Hepatocyte (in vitro differentiated cells): ENCODE results near the gene GYPC.

Experiments used
- EZH2 ChIP-seq: fragments of 200-600 bp; sonication (generic); IDR thresholded peaks from 2 replicates; pipeline ENCODE4 v1.6.1; 2016; ENCODE audit warnings: antibody characterized with exemption, mild to moderate bottlenecking, borderline replicate concordance
- EZH2phosphoT487 ChIP-seq: fragments of 200-600 bp; sonication (generic); IDR thresholded peaks from one replicate; pipeline ENCODE4 v1.6.1; 2018; ENCODE audit warnings: antibody characterized with exemption, mild to moderate bottlenecking, low read depth, moderate library complexity; ENCODE audit not compliant: unreplicated experiment, severe bottlenecking
- TF ChIP-seq, protein P1 (sequence below): fragments of 200-600 bp; sonication (generic); IDR thresholded peaks from 2 replicates; pipeline ENCODE4 v1.5.1; 2016; ENCODE audit warnings: antibody characterized with exemption, mild to moderate bottlenecking; ENCODE audit not compliant: poor library complexity

DNA sequence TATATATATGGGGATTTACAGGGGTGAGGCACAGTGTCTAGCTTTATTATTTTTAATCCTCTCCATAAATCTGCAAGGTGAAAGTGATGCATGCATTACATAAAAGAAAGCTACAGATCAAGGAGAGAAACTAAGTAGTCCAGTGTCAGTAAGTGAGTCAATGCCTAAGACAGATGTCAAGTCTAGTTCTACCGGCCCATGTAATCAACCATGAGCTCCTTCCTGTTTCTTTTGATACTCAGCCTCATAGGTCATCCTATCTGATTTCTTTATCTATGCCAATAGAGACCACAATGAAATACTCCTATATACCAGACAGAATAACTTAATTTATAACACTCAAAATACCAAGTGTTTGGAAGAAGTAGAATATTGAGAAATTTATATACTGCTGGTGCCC lies 20.2 kb upstream of the GYPC start:
- TF ChIP-seq, protein P1, sequence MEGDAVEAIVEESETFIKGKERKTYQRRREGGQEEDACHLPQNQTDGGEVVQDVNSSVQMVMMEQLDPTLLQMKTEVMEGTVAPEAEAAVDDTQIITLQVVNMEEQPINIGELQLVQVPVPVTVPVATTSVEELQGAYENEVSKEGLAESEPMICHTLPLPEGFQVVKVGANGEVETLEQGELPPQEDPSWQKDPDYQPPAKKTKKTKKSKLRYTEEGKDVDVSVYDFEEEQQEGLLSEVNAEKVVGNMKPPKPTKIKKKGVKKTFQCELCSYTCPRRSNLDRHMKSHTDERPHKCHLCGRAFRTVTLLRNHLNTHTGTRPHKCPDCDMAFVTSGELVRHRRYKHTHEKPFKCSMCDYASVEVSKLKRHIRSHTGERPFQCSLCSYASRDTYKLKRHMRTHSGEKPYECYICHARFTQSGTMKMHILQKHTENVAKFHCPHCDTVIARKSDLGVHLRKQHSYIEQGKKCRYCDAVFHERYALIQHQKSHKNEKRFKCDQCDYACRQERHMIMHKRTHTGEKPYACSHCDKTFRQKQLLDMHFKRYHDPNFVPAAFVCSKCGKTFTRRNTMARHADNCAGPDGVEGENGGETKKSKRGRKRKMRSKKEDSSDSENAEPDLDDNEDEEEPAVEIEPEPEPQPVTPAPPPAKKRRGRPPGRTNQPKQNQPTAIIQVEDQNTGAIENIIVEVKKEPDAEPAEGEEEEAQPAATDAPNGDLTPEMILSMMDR = no peak
- TF ChIP-seq EZH2phosphoT487 = no peak
- TF ChIP-seq EZH2 = no peak
